Stimulated activated CD4-positive, alpha-beta T cell treated with anti-CD3 and anti-CD28 coated beads, Interleukin-4, amount 100 ng/mL, for 48 hours (primary cell): ENCODE results near the gene IMPACT.

Experiments
- DNase-seq, 2 donors: peaks; one replicate each; pipeline ENCODE4 v3.0.0-alpha.2; 2020; ENCODE audit warnings: low read depth in 2 of 2

The IMPACT gene

GRCh38 chr18:24421831-24422230 is 4.6 kb upstream of the IMPACT start:
- DNase-seq, result no peak

GRCh38 chr18:24426073-24426397 is 435 bp upstream of the IMPACT start:
- DNase-seq, result no peak

- DNase-seq, result no peak
Measured at GRCh38 chr18:24427484-24427883, 1.0 kb downstream of the IMPACT start.

- DNase-seq, result no peak
Measured at GRCh38 chr18:24428709-24429108, 2.2 kb downstream of the IMPACT start.

GRCh38 chr18:24429188-24429587 is 2.7 kb downstream of the IMPACT start:
- DNase-seq, result no peak

- DNase-seq, result no peak
Measured at GRCh38 chr18:24432618-24433017, 6.1 kb downstream of the IMPACT start.

GRCh38 chr18:24436939-24437338 is 10.5 kb downstream of the IMPACT start:
- no peak for DNase-seq

- DNase-seq, result no peak
Measured at GRCh38 chr18:24443870-24444269, 17.4 kb downstream of the IMPACT start.

- no peak for DNase-seq
Measured at GRCh38 chr18:24446453-24446852, 20.0 kb downstream of the IMPACT start.

GRCh38 chr18:24446953-24447538 is 20.6 kb downstream of the IMPACT start:
- no peak for DNase-seq

- DNase-seq, result no peak
Measured at GRCh38 chr18:24447961-24448360, 21.5 kb downstream of the IMPACT start.

GRCh38 chr18:24456549-24456948 is 30.1 kb downstream of the IMPACT start:
- no peak for DNase-seq

- DNase-seq, result no peak
Measured at GRCh38 chr18:24459772-24460171, 33.3 kb downstream of the IMPACT start.

GRCh38 chr18:24460388-24460787 is 33.9 kb downstream of the IMPACT start, which contains the start of gene HRH4:
TSS of gene HRH4 (plus strand) at chr18:24460637. CDS start at chr18:24460729, 92 bp downstream.
- DNase-seq, result no peak

GRCh38 chr18:24461996-24462395 is 35.5 kb downstream of the IMPACT start:
- no peak for DNase-seq

GRCh38 chr18:24462838-24463775 is 36.6 kb downstream of the IMPACT start:
- DNase-seq, result no peak

GRCh38 chr18:24465486-24465885 is 39.0 kb downstream of the IMPACT start:
- DNase-seq, result no peak

GRCh38 chr18:24466771-24467170 is 40.3 kb downstream of the IMPACT start:
- DNase-seq, result no peak

GRCh38 chr18:24470022-24470618 is 43.6 kb downstream of the IMPACT start:
- DNase-seq, result no peak

- no peak for DNase-seq
Measured at GRCh38 chr18:24470805-24471204, 44.3 kb downstream of the IMPACT start.

- DNase-seq, result no peak
Measured at GRCh38 chr18:24472591-24472990, 46.1 kb downstream of the IMPACT start.

- no peak for DNase-seq
Measured at GRCh38 chr18:24474406-24474805, 47.9 kb downstream of the IMPACT start.
